Ovary (tissue), 9 donors: ENCODE measurements around the gene ZSCAN10. TPM values are rescaled to one million over a fixed set of nuclear protein-coding genes. Genes with fewer than 3 reads are reported as not detected.

Experiments used
- DNase-seq, 5 donors: peaks; one replicate each; pipeline ENCODE4 v3.0.0-alpha.2; 2019 to 2020
- H3K27ac ChIP-seq, 2 donors: fragments of 200-600 bp; one replicate each; pipeline versions ENCODE4 v1.5.1 to v1.8.0; 2019 to 2022
- H3K27me3 ChIP-seq: fragments of 200-600 bp; one replicate; pipeline ENCODE4 v1.8.0; 2022
- H3K36me3 ChIP-seq: fragments of 200-600 bp; sonication (generic); one replicate; pipeline ENCODE4 v1.5.1; 2019
- H3K4me1 ChIP-seq: one replicate; pipeline ENCODE4 v1.8.1; 2013; ENCODE audit warnings: mild to moderate bottlenecking, moderate library complexity; ENCODE audit not compliant: insufficient read depth
- H3K4me3 ChIP-seq: fragments of 200-600 bp; sonication (generic); one replicate; pipeline ENCODE4 v1.5.1; 2017
- H3K9me3 ChIP-seq, 2 donors: fragments of 200-600 bp in 1 of 2; sonication (generic) in 1 of 2; one replicate each; pipeline versions ENCODE4 v1.5.1 to v1.8.1; 2013 to 2019; ENCODE audit warnings: mild to moderate bottlenecking in 1 of 2, moderate library complexity in 1 of 2
- EP300 ChIP-seq: sonication (generic); formaldehyde crosslinking; IDR thresholded peaks from one replicate; pipeline ENCODE4 v1.6.1; 2017; ENCODE audit warnings: antibody characterized with exemption
- POLR2A ChIP-seq: fragments of 450-650 bp; IDR thresholded peaks from one replicate; pipeline ENCODE4 v1.6.1; 2017; ENCODE audit warnings: antibody characterized with exemption, mild to moderate bottlenecking, moderate library complexity
- WGBS, 3 donors: extraction: QIAGEN DNeasy Blood & Tissue Kit in 1 of 3; methylation state at CpG; one replicate each; pipeline versions ENCODE4 v1.1.5 to v1.1.7; 2013 to 2017; 5-methylcytosine and 5-hydroxymethylcytosine counted together
- intact Hi-C, 4 donors: fragments of 100-400 bp; cut with DNase I; formaldehyde crosslinking; loops; one replicate each; pipeline versions ENCODE4 v1.11.0 to v1.15.1; 2022 to 2023
- polyA plus RNA-seq, 2 donors: library from polyadenylated mRNA; stranded (reverse); fragments of 200-250 nt in 1 of 2; fragments of 350-450 nt in 1 of 2; fragmentation: Illumina TruSeq in 1 of 2; extraction: RNeasy Lipid Tissue Mini Kit (QIAGEN cat#74804) in 1 of 2; gene quantifications; one replicate each; pipeline ENCODE4 v1.2.3, GENCODE V29; 2013 to 2014
- total RNA-seq, 7 donors: library from RNA; depleted of rRNA in 2 of 7; stranded (reverse); fragments of >200 nt in 2 of 7; fragmentation: NEBNext Ultra II Directional in 3 of 7; extraction: Animal tissue kit (Norgen Biotek cat#: 25700) in 3 of 7; gene quantifications; one replicate each; pipeline versions ENCODE4 v1.1.0 to v1.2.4, GENCODE V29; 2016 to 2023
- TF ChIP-seq, protein P1 (sequence below), 3 donors: fragments of 450-650 bp in 2 of 3; fragments of 200-600 bp in 1 of 3; IDR thresholded peaks; one replicate each; pipeline versions ENCODE4 v1.5.1 to v1.8.0; 2016 to 2022; ENCODE audit warnings: antibody characterized with exemption in 3 of 3, mild to moderate bottlenecking in 1 of 3
- donor health status: DM: no; HTN: no; CAD: no; lungs with moderate emphysema.
- donor health status: DM: no; HTN: no; CAD: no.
- donor health status: Bipolar disorder and iron deficiency.
- donor health status: DM: yes; HTN: yes; CAD: no.
- donor health status: DM: no; HTN: no; CAD: no.
- donor health status: DM: yes; HTN: yes; CAD: no.

ZSCAN10 gene
- total and polyA plus RNA-seq, 9 donors, result 0.06 to 0.69 (median 0.47) TPM; not detected in 6

DNA sequence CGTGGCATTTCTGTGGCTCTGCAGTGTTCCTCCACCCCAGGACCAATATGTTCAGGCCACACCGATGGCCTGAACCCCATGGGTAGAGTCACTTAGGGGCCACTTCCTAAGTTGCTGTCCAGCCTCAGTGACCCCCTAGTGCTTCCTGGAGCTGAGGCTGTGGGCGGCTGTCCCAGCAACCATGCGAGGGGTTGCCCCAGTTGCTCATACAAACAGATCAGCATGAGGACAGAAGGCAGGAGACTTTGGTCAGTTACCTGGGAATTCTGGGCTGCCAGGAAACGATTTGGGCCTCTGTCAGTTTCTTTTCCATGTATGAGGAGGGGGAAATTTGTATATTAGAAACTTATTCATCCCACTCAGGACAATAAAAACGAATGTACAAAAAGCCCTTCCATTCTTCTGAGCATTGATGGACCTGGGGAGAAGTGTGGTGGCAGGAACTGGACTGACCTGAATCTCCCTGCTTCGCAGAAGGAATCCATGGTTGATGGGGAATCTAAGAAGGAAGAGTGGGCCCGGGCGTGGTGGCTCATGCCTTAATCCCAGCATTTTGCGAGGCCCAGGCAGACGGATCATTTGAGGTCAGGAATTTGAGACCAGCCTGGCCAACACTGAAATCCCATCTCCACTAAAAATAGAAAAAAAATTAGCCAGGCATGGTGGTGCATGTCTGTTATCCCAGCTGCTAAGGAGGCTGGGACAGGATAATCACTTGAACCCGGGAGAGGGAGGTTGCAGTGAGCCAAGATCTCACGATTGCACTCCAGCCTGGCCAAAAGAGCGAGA, 38.6 kb downstream of the ZSCAN10 start:
- no peak overlapping the region for H3K4me3 ChIP-seq
- 82 to 89% (median 85%) methylated on average over 14 of the region's 14 CpGs for WGBS, 3 donors
- peaks cover 15% of the 10 kb centered on the region for H3K4me1 ChIP-seq
- intact Hi-C loops, result no loop called here
- no peak for DNase-seq
- H3K27ac ChIP-seq, result no peak overlapping the region
- H3K9me3 ChIP-seq, result no peaks in the 10 kb centered on the region
- no peaks in the 10 kb centered on the region for H3K27me3 ChIP-seq
- H3K36me3 ChIP-seq, result no peaks in the 10 kb centered on the region
- TF ChIP-seq POLR2A, result no peak
- TF ChIP-seq, protein P1, sequence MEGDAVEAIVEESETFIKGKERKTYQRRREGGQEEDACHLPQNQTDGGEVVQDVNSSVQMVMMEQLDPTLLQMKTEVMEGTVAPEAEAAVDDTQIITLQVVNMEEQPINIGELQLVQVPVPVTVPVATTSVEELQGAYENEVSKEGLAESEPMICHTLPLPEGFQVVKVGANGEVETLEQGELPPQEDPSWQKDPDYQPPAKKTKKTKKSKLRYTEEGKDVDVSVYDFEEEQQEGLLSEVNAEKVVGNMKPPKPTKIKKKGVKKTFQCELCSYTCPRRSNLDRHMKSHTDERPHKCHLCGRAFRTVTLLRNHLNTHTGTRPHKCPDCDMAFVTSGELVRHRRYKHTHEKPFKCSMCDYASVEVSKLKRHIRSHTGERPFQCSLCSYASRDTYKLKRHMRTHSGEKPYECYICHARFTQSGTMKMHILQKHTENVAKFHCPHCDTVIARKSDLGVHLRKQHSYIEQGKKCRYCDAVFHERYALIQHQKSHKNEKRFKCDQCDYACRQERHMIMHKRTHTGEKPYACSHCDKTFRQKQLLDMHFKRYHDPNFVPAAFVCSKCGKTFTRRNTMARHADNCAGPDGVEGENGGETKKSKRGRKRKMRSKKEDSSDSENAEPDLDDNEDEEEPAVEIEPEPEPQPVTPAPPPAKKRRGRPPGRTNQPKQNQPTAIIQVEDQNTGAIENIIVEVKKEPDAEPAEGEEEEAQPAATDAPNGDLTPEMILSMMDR (IDR thresholded peaks at IDR 0.05), result no peak
- TF ChIP-seq EP300, result no peak

DNA sequence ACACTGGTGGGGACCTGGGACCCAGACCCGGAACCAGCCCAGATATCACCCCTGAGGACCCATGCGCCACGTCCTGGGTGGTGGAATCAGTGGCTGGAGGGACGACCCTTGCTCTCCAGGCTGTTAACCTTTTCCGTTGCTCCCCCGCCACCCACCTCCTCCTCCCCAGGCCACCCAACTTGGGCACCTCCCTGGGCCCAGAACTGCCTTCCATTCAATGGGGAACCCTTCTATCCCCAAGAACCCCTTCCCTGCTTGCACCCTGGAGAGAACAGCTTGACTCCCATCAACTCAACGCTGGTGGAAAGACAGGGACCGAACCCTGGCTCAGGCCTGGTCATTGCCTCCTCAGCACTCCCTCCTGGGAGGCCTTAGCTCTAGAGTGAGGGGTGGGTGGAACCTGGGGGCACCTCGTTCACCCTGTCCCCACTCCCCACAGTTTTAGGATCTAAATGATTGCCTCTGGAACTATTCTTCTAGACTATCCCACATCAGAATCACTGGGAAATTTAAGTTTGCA, 39.3 kb downstream of the ZSCAN10 start:
- Histone ChIP-seq H3K4me1 (peaks cover 9% of the 10 kb centered on the region), H3K27ac (no peak overlapping the region), H3K36me3 (no peaks in the 10 kb centered on the region), H3K27me3 (no peaks in the 10 kb centered on the region), H3K4me3 (peak overlapping the region; percentile 85), H3K9me3 (no peaks in the 10 kb centered on the region)
- 62 to 67% (median 64%) methylated on average over 9 of the region's 9 CpGs for WGBS, 3 donors
- intact Hi-C loops, result loop anchor here in 3 of 4 donors (5.0 to 10.0 kb wide), 2 partner anchors 105 to 108 kb away; no protein-coding TSS in a partner anchor
- DNase-seq, result no peak
- TF ChIP-seq POLR2A, result no peak
- TF ChIP-seq, protein P1 (IDR thresholded peaks at IDR 0.05), result no peak
- TF ChIP-seq EP300, result no peak

DNA sequence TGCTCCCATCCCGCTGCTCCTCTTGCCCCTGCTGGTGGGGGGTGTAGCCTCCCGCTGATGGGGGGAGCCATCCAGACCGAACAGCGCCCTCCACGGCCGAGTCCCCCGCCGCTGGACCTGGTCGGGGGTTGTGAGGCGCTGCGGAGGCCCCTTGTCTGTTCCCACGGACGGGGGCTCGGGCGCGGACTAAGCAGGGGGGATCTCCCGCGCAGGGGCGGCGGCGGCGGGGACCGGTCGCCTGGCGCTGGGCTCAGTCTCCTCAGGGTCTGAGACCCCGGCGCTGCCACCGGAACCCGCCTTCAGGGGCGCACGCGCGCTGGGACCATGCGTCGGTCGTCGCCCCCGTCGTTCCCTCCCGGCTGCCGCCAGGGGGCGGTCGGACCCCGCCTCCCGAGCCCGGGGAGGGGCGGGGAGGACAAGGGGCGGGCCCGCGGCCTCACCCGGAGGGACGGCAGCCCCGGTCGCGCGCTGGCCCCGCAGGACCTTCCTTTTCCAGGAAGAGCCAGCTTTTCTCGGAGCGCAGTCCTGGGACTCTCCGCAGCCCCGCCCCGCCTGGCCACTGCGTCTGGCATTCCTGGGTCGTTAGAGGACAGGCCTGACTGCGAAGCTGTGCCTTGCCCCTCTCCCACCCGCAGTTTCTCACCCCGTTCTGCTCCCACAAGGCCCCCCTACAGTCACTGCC, 39.9 kb downstream of the ZSCAN10 start:
- peak; percentile 76 to 89 (median 84) for DNase-seq
- Histone ChIP-seq H3K27me3 (no peaks in the 10 kb centered on the region), H3K27ac (no peak overlapping the region), H3K4me1 (peaks cover 8% of the 10 kb centered on the region), H3K9me3 (no peaks in the 10 kb centered on the region), H3K4me3 (peak overlapping the region; percentile 85), H3K36me3 (no peaks in the 10 kb centered on the region)
- no peak for TF ChIP-seq POLR2A
- TF ChIP-seq, protein P1 (IDR thresholded peaks at IDR 0.05), result peak; percentile 93 to 99 (median 97)
- intact Hi-C loops, result loop anchor here in 3 of 4 donors (5.0 to 10.0 kb wide), 2 partner anchors 106 to 108 kb away; no protein-coding TSS in a partner anchor
- 0 to 3% (median 1%) methylated on average over 6 to 67 of the region's 67 CpGs for WGBS, 3 donors

DNA sequence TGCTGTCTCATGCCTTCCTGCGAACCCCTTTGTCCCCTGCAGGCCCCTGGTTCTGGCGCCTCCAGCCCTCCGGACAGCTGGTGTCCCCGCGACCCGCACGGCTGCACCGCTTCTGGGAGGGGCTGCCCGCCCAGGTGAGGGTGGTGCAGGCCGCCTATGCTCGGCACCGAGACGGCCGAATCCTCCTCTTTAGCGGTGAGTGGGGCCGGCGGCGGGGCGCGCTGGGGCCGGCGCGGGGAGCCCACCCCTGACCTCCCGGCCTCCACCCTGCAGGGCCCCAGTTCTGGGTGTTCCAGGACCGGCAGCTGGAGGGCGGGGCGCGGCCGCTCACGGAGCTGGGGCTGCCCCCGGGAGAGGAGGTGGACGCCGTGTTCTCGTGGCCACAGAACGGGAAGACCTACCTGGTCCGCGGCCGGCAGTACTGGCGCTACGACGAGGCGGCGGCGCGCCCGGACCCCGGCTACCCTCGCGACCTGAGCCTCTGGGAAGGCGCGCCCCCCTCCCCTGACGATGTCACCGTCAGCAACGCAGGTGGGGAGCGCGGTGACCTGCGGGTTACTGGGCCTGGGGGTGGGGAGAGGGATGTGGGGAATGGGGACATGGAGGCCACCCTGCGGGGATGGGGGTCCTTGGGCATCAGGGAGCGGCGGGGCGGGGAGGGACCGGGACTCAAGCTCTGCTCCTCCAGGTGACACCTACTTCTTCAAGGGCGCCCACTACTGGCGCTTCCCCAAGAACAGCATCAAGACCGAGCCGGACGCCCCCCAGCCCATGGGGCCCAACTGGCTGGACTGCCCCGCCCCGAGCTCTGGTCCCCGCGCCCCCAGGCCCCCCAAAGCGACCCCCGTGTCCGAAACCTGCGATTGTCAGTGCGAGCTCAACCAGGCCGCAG, 40.7 kb downstream of the ZSCAN10 start:
- H3K9me3 ChIP-seq, result no peaks in the 10 kb centered on the region
- TF ChIP-seq EP300 (no peak), POLR2A (no peak)
- TF ChIP-seq, protein P1 (IDR thresholded peaks at IDR 0.05), result no peak
- intact Hi-C loops, result loop anchor here in 3 of 4 donors (5.0 to 10.0 kb wide), 2 partner anchors 106 to 109 kb away; no protein-coding TSS in a partner anchor
- peaks cover 8% of the 10 kb centered on the region for H3K4me1 ChIP-seq
- WGBS, 3 donors, result 6 to 19% (median 7%) methylated on average over 28 to 77 of the region's 77 CpGs
- peak in 4 of 5 donors; percentile 43 to 57 (median 54) for DNase-seq
- no peaks in the 10 kb centered on the region for H3K36me3 ChIP-seq
- H3K27ac ChIP-seq, result no peak overlapping the region
- no peaks in the 10 kb centered on the region for H3K27me3 ChIP-seq
- peak overlapping the region; percentile 85 for H3K4me3 ChIP-seq
